PC-3 (cell line): ENCODE results near the gene ADAMTSL5. TPM values are rescaled to one million over a fixed set of nuclear protein-coding genes. Genes with fewer than 3 reads are reported as not detected.
"Not testable (repeated sequence)": the region's sequence is repeated elsewhere in the genome, so short reads cannot be mapped to it uniquely, and the experiment has no call there.

ENCODE experiments used
- ATAC-seq: fragments of 200-7000 bp; cut with Tn5 transposase; 2 replicates; pipeline ENCODE4 v1.9.1; 2020; ENCODE audit warnings: mild to moderate bottlenecking, moderate library complexity
- BruUV-seq: library from RNA; stranded (reverse); fragments of 400-500 nt; replicated peaks from 2 replicates; lab custom pipeline; 2021; lab: Mats Ljungman, UMichigan
- CTCF ChIA-PET: fragments of 300-600 bp; sonication (Branson Sonifier 250); formaldehyde crosslinking; loops from one replicate; lab custom pipeline; 2022; ENCODE audit warnings: antibody characterized with exemption; lab: Charles Lee
- POLR2A ChIA-PET: fragments of 300-600 bp; sonication (Branson Sonifier 250); formaldehyde crosslinking; loops from one replicate; lab custom pipeline; 2022; ENCODE audit warnings: antibody characterized with exemption; ENCODE audit not compliant: unreplicated experiment; lab: Charles Lee
- DNase-seq: peaks from one replicate; pipeline ENCODE4 v3.0.0-alpha.2; 2015
- H2AFZ ChIP-seq: fragments of 300-600 bp; sonication (generic); 2 replicates; pipeline ENCODE4 v1.6.0; 2016; ENCODE audit warnings: antibody characterized with exemption, low read length
- H3F3A ChIP-seq: fragments of 300-600 bp; sonication (generic); one replicate; pipeline ENCODE4 v1.6.0; 2017; ENCODE audit warnings: antibody characterized with exemption, low read length, control low read depth, mild to moderate bottlenecking; ENCODE audit not compliant: unreplicated experiment
- H3K27ac ChIP-seq: fragments of 300-600 bp; sonication (generic); 2 replicates; pipeline ENCODE4 v1.5.1; 2016; ENCODE audit warnings: mild to moderate bottlenecking, low read length
- H3K27me3 ChIP-seq: fragments of 300-600 bp; sonication (generic); 2 replicates; pipeline ENCODE4 v1.6.1; 2016; ENCODE audit warnings: low read length, mixed read lengths
- H3K36me3 ChIP-seq: fragments of 300-600 bp; sonication (generic); 2 replicates; pipeline ENCODE4 v1.6.1; 2016; ENCODE audit warnings: low read depth, mixed run types, low read length, mixed read lengths
- H3K4me1 ChIP-seq: fragments of 300-600 bp; sonication (generic); 2 replicates; pipeline ENCODE4 v1.5.1; 2016; ENCODE audit warnings: low read length; ENCODE audit not compliant: insufficient read depth
- H3K4me2 ChIP-seq: fragments of 300-600 bp; sonication (generic); 2 replicates; pipeline ENCODE4 v1.6.0; 2016; ENCODE audit warnings: low read length
- H3K4me3 ChIP-seq: fragments of 300-600 bp; sonication (generic); 2 replicates; pipeline ENCODE4 v1.5.1; 2016; ENCODE audit warnings: mild to moderate bottlenecking, low read length, mixed read lengths
- H3K79me2 ChIP-seq: fragments of 300-600 bp; sonication (generic); 2 replicates; pipeline ENCODE4 v1.6.1; 2017; ENCODE audit warnings: low read length, mixed read lengths
- H3K9ac ChIP-seq: fragments of 300-600 bp; sonication (generic); 2 replicates; pipeline ENCODE4 v1.6.0; 2016; ENCODE audit warnings: mild to moderate bottlenecking, low read length
- H3K9me2 ChIP-seq: fragments of 300-600 bp; sonication (generic); replicated peaks from 2 replicates; pipeline ENCODE4 v1.6.1; 2016; ENCODE audit warnings: mixed run types, low read length, mixed read lengths
- H3K9me3 ChIP-seq: fragments of 300-600 bp; sonication (generic); 2 replicates; pipeline ENCODE4 v1.6.1; 2016; ENCODE audit warnings: low read length, mixed read lengths
- H4K20me1 ChIP-seq: fragments of 300-600 bp; sonication (generic); 2 replicates; pipeline ENCODE4 v1.6.1; 2016; ENCODE audit warnings: low read length, mixed read lengths
- CTCF ChIP-seq: fragments of 300-600 bp; sonication (generic); conservative IDR thresholded peaks from 2 replicates; pipeline ENCODE4 v1.5.1; 2017; ENCODE audit warnings: antibody characterized with exemption, low read depth, mild to moderate bottlenecking, low read length
- EZH2 ChIP-seq: fragments of 300-600 bp; sonication (generic); IDR thresholded peaks from one replicate; pipeline ENCODE4 v1.6.1; 2017; ENCODE audit warnings: antibody characterized with exemption, mild to moderate bottlenecking, low read length; ENCODE audit not compliant: unreplicated experiment
- EZH2phosphoT487 ChIP-seq: fragments of 300-600 bp; sonication (generic); IDR thresholded peaks from 2 replicates; pipeline ENCODE4 v1.6.1; 2018; ENCODE audit warnings: mild to moderate bottlenecking, antibody characterized with exemption, low read length, borderline replicate concordance
- intact Hi-C: fragments of 100-400 bp; cut with micrococcal nuclease; formaldehyde crosslinking; loops from 2 replicates; pipeline ENCODE4 v1.9.0; 2023
- total RNA-seq: library from RNA; depleted of rRNA; stranded (reverse); fragments of >200 nt; gene quantifications from 2 replicates; pipeline ENCODE4 v1.2.3, GENCODE V29; 2014

The ADAMTSL5 gene
- total RNA-seq, 1 experiment from 2014 or later = 5.0 TPM

GRCh38 chr19:1478934-1479707, 33.7 kb downstream of the ADAMTSL5 start, which contains the start of gene C19orf25:
TSS of gene C19orf25 (minus strand) at chr19:1479215. CDS start at chr19:1478903, 312 bp downstream.
- H3K9me3 ChIP-seq = no peaks in the 10 kb centered on the region
- DNase-seq (peak; percentile 91), ATAC-seq (peak; percentile 94)
- no peaks in the 10 kb centered on the region for H3F3A ChIP-seq
- H3K9ac ChIP-seq = peak within 1 kb of the TSS; percentile 80
- no peak within 1 kb of the TSS for H3K27ac ChIP-seq
- CTCF ChIA-PET = interaction anchor here (0.6 kb wide), 1 partner anchor 36 kb away, joined by 3 read pairs; no protein-coding TSS in a partner anchor
- TF ChIP-seq EZH2 (no peak), EZH2phosphoT487 (no peak), CTCF (no peak)
- H3K4me1 ChIP-seq = no peaks in the 10 kb centered on the region
- H2AFZ ChIP-seq = peak within 1 kb of the TSS; percentile 99
- H3K4me3 ChIP-seq = peak within 1 kb of the TSS; percentile 88
- H3K27me3 ChIP-seq = no peaks in the 10 kb centered on the region
- intact Hi-C loops = no loop called here
- H3K9me2 ChIP-seq = no peaks in the 10 kb centered on the region
- H3K79me2 ChIP-seq = peaks cover 25% of the 10 kb centered on the region
- no TSS peak for BruUV-seq
- POLR2A ChIA-PET = no interaction called here
- H3K36me3 ChIP-seq = no peaks in the 10 kb centered on the region
- no peaks in the 10 kb centered on the region for H4K20me1 ChIP-seq
- H3K4me2 ChIP-seq = peak within 1 kb of the TSS; percentile 85

GRCh38 chr19:1477056-1477455, 35.8 kb downstream of the ADAMTSL5 start:
- H2AFZ ChIP-seq, DNase-seq, H3K9ac ChIP-seq, H3K9me3 ChIP-seq, H3K36me3 ChIP-seq, H4K20me1 ChIP-seq, ATAC-seq, BruUV-seq, H3K4me1 ChIP-seq, H3K27me3 ChIP-seq, POLR2A ChIA-PET, H3K9me2 ChIP-seq, H3K27ac ChIP-seq, H3K4me3 ChIP-seq, H3F3A ChIP-seq, CTCF ChIA-PET, intact Hi-C loops: not testable (repeated sequence)
- Histone ChIP-seq H3K4me2 (peak overlapping the region; percentile 15; the same call in 1 of the 2 replicates), H3K79me2 (peaks cover 25% of the 10 kb centered on the region)

- H2AFZ ChIP-seq = no peak overlapping the region
- peaks cover 25% of the 10 kb centered on the region for H3K79me2 ChIP-seq
- ChIA-PET CTCF (interaction anchor here (0.6 kb wide), 1 partner anchor 186 kb away, joined by 6 read pairs; no protein-coding TSS in a partner anchor), POLR2A (no interaction called here)
- DNase-seq (no peak), ATAC-seq (no peak)
- no peaks in the 10 kb centered on the region for H3K9me2 ChIP-seq
- TF ChIP-seq EZH2phosphoT487 (no peak), CTCF (no peak), EZH2 (no peak)
- no peak overlapping the region for H3K4me3 ChIP-seq
- intact Hi-C loops = no loop called here
- no peaks in the 10 kb centered on the region for H3K36me3 ChIP-seq
- H3K4me2 ChIP-seq = no peak overlapping the region
- no peaks in the 10 kb centered on the region for H3K27me3 ChIP-seq
- H3K27ac ChIP-seq = no peak overlapping the region
- no peaks in the 10 kb centered on the region for H3K9me3 ChIP-seq
- no TSS peak for BruUV-seq
- H4K20me1 ChIP-seq = no peaks in the 10 kb centered on the region
- H3F3A ChIP-seq = no peaks in the 10 kb centered on the region
- no peak overlapping the region for H3K9ac ChIP-seq
- H3K4me1 ChIP-seq = peaks cover 10% of the 10 kb centered on the region
Observed at GRCh38 chr19:1475751-1476437, 36.9 kb downstream of the ADAMTSL5 start.
